SK-N-SH (cell line): ENCODE data around the gene SMCO2.

Experiments used
- FOXM1 ChIP-seq: IDR thresholded peaks from 2 replicates; pipeline ENCODE4 v1.4.0; 2012; ENCODE audit warnings: low read depth, mild to moderate bottlenecking
- POLR2AphosphoS5 ChIP-seq: IDR thresholded peaks from 2 replicates; pipeline ENCODE4 v1.6.1; 2012; ENCODE audit warnings: low read depth, low read length
- SMC3 ChIP-seq: IDR thresholded peaks from 2 replicates; pipeline ENCODE4 v1.6.1; 2012; ENCODE audit warnings: low read depth, low read length, improper control_type of control experiment
- TF ChIP-seq, protein P1 (sequence below): fragments of 200-600 bp; sonication (generic); IDR thresholded peaks from 2 replicates; pipeline ENCODE4 v1.6.1; 2017; ENCODE audit warnings: antibody characterized with exemption, mild to moderate bottlenecking, moderate library complexity
- TF ChIP-seq, protein P2 (sequence below): IDR thresholded peaks from 2 replicates; pipeline ENCODE4 v1.4.0; 2012; ENCODE audit warnings: low read depth, borderline replicate concordance
- TF ChIP-seq, protein P3 (sequence below): fragments of 150-350 bp; IDR thresholded peaks from 2 replicates; pipeline ENCODE4 v1.6.1; 2017; ENCODE audit warnings: antibody characterized with exemption, low read length, low read depth, borderline replicate concordance
- TF ChIP-seq, protein P4 (sequence below): IDR thresholded peaks from 2 replicates; pipeline ENCODE4 v1.6.1; 2012; ENCODE audit warnings: mild to moderate bottlenecking, low read depth, low read length, moderate library complexity

DNA sequence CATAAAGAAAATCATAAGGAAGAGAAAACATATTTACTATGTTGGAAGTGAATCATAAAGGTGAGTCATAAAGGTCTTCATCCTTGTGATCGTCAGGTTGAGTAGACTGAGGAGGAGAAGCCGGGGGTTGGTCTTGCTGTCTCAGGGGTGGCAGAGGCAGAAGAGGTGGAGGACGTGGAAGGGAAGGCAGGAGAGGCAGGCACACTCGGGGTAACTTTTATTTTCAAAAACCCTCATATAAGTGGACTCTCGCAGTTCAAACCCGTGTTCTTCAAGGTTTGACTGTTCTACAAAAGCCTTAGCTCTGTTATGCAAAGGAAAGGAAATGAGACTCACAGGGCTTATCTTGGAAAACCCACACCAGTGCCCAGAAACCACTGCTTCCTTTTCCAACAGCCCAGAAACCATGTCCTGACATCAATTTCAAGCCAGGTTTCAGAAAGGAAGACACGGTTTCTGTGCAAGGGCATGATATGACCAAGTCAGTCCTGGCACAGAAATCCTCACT is 14.0 kb downstream of the SMCO2 start:
- TF ChIP-seq, protein P1, sequence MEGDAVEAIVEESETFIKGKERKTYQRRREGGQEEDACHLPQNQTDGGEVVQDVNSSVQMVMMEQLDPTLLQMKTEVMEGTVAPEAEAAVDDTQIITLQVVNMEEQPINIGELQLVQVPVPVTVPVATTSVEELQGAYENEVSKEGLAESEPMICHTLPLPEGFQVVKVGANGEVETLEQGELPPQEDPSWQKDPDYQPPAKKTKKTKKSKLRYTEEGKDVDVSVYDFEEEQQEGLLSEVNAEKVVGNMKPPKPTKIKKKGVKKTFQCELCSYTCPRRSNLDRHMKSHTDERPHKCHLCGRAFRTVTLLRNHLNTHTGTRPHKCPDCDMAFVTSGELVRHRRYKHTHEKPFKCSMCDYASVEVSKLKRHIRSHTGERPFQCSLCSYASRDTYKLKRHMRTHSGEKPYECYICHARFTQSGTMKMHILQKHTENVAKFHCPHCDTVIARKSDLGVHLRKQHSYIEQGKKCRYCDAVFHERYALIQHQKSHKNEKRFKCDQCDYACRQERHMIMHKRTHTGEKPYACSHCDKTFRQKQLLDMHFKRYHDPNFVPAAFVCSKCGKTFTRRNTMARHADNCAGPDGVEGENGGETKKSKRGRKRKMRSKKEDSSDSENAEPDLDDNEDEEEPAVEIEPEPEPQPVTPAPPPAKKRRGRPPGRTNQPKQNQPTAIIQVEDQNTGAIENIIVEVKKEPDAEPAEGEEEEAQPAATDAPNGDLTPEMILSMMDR: no peak
- TF ChIP-seq, protein P2, sequence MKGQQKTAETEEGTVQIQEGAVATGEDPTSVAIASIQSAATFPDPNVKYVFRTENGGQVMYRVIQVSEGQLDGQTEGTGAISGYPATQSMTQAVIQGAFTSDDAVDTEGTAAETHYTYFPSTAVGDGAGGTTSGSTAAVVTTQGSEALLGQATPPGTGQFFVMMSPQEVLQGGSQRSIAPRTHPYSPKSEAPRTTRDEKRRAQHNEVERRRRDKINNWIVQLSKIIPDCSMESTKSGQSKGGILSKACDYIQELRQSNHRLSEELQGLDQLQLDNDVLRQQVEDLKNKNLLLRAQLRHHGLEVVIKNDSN: no peak
- no peak for TF ChIP-seq FOXM1
- TF ChIP-seq POLR2AphosphoS5: no peak
- no peak for TF ChIP-seq SMC3
- TF ChIP-seq, protein P3, sequence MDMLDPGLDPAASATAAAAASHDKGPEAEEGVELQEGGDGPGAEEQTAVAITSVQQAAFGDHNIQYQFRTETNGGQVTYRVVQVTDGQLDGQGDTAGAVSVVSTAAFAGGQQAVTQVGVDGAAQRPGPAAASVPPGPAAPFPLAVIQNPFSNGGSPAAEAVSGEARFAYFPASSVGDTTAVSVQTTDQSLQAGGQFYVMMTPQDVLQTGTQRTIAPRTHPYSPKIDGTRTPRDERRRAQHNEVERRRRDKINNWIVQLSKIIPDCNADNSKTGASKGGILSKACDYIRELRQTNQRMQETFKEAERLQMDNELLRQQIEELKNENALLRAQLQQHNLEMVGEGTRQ: no peak
- TF ChIP-seq, protein P4, sequence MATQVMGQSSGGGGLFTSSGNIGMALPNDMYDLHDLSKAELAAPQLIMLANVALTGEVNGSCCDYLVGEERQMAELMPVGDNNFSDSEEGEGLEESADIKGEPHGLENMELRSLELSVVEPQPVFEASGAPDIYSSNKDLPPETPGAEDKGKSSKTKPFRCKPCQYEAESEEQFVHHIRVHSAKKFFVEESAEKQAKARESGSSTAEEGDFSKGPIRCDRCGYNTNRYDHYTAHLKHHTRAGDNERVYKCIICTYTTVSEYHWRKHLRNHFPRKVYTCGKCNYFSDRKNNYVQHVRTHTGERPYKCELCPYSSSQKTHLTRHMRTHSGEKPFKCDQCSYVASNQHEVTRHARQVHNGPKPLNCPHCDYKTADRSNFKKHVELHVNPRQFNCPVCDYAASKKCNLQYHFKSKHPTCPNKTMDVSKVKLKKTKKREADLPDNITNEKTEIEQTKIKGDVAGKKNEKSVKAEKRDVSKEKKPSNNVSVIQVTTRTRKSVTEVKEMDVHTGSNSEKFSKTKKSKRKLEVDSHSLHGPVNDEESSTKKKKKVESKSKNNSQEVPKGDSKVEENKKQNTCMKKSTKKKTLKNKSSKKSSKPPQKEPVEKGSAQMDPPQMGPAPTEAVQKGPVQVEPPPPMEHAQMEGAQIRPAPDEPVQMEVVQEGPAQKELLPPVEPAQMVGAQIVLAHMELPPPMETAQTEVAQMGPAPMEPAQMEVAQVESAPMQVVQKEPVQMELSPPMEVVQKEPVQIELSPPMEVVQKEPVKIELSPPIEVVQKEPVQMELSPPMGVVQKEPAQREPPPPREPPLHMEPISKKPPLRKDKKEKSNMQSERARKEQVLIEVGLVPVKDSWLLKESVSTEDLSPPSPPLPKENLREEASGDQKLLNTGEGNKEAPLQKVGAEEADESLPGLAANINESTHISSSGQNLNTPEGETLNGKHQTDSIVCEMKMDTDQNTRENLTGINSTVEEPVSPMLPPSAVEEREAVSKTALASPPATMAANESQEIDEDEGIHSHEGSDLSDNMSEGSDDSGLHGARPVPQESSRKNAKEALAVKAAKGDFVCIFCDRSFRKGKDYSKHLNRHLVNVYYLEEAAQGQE: no peak
